ENCODE measurements around the gene PPL.
A peak's percentile ranks its signal among the peaks of the same experiment; 100 is the strongest.
"Not testable (repeated sequence)": the region's sequence is repeated elsewhere in the genome, so short reads cannot be mapped to it uniquely, and the experiment has no call there.

The PPL gene

DNA sequence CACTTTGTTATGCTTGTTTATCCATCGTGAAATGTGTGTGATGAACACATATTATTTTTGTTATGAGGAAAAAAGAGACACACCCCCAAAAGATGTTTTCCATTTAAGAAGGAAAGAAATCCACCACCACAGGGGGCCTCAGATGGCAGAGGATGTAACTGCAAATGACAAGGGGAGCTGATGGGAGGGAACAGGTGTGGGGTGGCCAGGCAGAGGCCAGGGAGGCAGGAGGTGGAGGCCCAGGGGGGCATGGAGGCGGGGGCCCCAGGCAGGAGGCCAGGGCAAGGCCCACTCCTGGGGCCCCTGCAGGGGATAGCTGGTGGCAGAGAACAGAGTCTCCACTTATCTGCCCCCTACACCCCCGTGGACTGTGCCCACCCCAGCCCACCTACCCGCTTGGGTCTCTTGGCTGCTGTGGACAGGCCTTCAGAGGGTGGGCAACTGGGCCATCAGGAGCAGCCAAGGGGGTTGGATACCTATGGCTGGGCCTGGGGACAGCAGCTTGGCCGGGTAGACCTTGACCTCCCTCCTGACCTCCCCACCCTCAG, 28.0 kb downstream of the PPL start:
- no peak for DNase-seq

DNA sequence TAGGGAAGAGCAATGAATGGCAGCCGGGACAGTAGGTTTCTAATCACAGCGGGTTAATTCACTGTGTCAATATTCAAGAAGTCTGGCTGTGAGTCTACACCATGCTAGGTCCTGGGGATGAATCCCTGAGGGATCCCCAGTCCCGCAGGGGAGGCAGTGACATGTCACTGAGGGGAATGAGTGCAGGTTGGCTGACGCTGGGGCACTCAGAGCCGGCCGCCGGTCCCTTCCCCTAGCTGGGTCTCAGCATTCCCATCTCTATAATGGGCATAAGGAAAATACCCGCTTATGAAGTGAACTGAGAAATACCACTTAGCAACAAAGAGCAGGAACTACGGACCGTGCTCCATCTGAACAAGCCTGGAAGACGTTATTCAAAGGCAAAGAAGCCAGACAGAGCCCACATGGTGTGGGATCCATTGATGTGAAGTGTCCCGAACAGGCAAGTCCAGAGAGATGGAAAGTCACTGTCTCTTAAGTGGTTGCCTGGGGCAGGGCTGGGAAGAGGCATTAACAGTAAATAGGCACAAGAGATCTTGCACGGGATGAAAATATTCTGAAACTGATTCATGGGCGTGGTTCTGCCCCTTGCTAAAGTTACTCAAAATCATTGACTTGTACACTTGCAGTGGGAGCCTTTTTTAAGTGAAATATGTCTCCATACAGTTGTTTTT, 31.9 kb downstream of the PPL start:
- no peak for DNase-seq

DNA sequence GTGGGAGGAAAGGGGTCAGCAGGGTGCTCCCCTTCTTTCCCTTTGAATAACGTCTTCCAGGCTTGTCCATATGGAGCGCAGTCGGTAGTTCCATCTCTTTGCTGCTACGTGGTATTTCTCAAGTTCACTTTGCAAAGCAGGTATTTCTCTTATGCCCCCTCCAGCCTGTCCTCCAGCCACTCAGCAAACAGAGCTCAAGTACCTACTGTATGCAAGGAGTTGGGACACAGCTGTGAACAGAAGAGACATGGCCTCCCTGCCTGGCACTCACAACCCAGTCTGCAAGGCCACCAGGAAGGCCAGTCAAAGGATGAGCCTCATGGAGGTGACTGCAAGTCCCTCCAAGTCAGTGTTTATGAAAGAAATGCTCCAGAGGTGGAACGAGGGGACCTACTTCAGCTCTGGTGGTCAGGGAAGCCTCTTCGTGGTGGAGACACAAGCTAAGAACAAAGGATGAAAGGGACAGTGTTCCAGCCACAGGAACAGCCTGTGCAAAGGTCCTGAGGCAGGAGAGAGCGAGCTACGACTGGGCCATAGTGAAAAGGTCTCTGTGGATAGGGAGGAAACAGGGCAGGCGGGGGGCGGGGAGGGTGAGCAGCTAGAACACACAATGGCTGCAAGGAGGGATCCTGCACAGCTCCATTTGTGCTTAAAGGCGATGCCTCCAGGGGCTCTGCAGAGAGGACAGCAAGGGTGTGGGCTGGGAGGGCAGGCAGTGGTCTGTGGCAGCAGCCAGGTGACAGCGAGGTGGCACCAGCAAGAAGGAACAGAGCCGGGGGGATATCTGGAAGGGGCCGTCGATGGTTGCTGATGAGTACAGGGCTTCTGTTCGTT, 32.6 kb downstream of the PPL start:
- DNase-seq: no peak

DNA sequence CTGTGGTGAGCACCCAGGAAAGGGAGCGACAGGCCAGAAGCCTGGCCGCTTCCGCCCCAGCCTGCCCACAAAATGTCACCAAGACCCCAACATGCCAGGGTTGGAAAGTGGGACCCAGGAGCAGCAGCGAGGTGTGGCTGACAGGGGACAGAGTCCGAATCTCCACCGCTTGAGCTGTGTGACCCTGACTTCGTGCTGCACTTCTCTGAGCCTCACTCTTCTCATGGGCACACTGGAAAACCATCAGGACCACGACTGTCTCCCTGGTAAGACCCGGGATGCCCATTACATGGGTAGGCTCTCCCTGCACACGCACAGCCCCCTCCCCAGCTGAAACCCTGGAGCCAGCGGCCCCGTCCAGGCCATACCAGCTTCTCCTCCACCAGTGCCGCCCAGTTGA, 34.9 kb downstream of the PPL start:
- no peak for DNase-seq

DNA sequence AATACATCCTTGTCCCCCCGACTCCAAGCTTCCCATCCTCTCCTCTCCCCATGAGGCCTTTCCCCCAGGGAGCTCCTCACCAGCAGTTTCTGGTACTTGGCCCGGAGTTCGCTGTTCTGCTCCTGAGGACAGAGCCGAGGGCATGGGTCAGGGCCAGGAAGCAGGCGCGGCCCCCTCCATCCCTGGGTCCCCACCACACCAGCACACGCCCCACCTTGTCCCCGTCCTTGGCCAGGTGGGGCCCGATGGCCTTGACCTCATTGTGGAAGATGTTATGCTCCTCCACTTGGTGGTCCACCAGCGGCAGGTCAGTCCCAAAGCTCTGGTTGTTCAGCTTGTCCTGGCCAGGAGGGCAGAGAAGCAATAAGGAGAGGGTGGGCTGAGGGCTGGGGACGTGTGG, 36.2 kb downstream of the PPL start:
- no peak for DNase-seq

DNA sequence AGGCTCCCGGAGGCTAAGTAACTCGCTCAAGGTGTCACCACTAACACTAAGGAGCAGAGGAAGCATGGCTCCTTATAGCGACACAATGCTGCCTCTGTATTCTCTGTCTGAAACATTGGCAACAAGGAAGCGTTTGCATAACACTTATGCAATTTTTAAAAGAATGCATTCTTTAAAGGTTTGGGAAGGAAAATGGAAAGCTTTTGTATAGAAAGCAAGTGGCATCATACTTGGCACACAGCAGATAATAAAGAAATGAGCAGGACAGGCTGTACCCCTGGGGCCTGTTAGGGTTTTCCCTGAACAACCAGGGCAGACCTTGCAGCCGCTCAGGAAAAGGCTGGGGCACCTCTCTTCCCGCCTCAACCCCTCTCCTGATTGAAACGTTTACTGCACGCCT, 36.9 kb downstream of the PPL start:
- DNase-seq: no peak

DNA sequence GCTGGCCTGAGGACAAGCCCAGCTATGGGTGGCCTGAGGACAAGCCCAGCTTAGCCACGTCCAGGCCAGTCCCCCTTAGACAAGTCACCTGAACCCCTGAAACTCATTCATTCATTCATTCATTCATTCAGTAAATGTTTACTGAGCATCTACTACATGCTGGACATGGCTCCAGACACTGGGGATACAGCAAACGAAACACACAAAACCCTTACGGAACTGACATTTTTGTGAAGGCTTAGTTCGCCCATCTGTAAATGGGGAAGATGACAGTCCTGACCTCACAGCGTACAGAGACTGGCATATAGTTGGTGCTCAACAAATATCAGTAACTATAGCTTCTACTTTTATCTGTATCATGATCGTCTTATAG, 37.5 kb downstream of the PPL start:
- no peak for DNase-seq

DNA sequence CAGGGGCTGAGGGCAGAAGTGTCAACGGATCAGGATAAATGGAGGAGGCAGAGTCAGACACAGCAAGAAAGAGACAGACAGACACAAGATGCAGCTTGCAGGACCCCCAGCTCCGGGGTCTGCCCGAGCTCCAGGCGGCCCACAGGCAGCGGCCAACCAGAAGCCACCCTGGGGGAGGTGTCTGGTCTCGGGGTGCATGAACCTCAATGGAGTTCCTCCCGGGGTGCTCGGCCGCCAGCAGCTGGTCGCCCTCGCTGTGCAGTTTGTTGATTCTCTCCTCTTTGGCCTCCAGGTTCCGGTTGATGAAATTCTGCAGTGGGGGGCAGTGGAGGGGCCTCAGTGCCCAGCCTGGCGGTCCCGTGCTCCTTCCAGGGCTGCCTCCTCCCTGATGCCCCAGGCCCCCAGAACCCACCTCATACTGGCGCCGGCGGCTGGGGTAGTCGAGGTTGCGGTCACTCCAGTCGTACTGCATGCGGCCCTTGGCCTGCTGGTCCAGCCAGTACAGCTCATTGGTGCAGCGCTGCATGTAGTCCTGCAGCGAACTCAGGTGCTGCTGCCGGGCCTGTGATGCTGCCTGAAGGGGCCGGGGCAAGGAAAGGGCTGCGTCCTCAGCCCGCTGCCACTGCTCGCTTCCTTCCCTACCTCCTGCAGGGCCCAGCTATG, 38.0 kb downstream of the PPL start:
- DNase-seq: no peak

DNA sequence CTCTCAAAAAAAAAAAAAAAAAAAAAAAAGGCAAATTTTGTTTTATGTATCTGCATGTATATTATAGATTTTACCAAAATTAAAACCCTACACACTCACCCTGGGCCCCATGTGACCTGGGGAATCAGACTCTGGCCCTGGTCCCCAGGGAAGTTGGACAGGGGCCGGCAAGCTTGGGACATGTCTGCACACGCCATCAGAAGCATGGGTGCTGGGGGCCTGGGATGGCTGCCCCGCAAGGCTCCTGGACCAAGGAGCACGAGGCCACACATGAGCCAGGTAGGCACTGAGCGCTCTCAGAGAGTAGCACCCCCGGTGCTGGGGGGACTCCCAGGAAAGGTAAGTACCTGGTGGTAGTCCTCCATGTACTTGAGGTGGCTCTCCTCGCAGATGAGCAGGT, 39.6 kb downstream of the PPL start:
- DNase-seq: no peak

DNA sequence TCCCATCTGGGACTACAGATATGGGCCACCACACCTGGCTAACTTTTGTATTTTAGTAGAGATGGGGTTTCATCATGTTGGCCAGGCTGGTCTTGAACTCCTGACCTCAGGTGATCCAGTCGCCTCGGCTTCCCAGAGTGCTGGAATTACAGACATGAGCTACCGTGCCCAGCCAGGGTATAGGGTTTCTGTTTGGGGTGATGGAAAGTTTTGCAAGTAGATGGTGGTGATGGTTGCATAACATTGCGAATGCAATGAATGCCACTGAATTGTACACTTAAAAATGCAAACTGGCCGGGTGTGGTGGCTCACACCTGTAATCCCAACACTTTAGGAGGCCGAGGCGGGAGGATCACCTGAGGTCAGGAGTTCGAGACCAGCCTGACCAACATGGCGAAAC, 40.2 kb downstream of the PPL start:
- DNase-seq: not testable (repeated sequence)

DNA sequence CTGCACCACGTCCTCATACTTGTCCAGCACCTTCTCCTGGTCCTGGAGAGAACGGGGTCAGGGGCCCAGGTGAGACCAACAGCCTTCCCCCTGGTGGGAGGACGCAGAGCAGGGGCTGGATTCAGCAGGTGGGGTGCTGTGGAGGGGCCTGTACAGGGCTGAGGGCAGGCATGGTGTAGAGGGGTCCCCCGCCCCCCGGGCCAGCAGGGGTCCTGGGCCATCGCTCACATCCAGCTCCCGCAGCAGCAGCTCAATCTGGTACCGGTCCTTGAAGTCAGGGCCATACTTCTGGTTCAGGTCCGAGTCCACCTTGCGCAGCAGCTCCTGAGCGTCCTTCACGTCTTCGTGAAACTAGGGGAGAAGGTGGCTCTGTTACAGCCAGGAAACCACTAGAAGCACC, 41.6 kb downstream of the PPL start:
- DNase-seq: no peak

DNA sequence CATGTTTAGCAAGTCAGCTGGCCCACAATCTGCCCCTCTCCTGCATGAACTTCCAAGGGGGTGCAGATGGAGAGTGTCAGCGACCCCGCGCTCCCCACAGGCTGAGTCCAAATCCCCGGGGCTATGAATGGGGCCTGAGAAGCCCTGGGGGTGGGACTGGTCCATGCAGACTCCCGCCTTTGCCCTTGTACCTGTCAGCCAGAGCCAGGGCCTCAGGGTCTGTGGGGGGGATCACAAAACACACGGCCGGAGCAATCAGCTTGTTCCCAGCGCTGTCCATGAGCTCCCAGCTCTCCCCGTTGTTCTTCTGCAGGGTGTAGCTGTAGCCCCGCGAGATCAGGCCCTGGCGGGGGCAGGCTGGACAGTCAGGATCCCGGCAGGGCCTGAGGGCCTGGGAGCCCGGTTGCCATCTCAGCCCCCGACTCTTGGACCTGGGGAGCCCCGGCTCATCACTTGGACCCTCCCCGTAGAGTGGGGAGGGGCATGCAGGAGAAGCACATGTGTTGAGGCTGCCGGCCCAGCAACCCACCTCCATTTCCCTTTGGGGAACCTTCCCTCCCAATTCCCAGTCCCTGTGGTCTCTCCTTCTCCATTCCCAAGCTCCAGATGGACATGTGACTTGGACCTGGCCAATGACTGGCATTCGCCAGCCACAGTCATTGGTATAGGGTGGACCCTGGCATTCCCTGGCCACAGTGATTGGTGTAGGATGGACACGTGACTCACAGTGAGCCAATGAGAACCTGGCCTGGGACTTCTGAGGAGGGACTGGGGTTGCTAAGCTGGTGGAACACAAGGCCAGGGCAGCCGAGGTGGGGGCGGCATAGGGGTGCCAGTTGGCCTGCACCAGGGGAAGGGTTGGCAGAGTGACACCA, 42.4 kb downstream of the PPL start:
- DNase-seq: peak; percentile 20

DNA sequence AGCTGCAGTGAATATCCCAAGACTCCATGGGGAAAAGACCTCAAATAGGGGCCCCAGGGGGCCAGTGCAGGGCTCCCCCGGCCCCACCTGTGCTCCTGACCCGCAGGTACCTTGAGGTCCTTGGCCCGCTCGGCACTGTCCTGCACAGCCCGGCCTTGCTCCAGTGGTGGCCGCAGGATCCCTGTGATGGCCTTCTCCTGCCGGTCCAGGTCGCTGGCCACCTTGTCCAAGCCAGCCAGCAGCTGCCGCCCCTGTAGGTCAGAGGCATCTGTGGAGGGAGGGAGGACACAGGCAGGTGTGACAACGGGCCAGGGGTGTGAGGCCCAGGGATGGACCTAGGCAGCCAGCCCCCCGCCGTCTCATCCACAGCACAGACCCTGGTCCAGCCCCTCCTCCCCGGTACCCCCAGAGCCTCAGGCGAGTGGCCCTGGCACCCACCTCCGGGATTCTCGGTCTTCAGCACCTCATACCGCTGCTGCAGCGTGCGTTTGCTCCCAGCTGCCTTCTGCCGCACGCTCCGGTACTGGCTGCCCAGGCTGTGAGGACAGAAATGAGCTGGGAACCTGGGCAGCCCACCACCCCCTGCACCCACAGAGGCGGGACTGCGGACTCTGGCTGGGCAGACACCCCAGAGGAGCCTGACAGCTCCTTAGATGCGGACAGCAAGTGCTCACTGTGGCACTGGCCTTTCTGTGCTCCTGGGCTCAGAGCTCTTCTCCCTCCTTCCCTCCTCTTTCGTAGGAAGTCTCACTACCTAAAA, 43.7 kb downstream of the PPL start:
- no peak for DNase-seq

DNA sequence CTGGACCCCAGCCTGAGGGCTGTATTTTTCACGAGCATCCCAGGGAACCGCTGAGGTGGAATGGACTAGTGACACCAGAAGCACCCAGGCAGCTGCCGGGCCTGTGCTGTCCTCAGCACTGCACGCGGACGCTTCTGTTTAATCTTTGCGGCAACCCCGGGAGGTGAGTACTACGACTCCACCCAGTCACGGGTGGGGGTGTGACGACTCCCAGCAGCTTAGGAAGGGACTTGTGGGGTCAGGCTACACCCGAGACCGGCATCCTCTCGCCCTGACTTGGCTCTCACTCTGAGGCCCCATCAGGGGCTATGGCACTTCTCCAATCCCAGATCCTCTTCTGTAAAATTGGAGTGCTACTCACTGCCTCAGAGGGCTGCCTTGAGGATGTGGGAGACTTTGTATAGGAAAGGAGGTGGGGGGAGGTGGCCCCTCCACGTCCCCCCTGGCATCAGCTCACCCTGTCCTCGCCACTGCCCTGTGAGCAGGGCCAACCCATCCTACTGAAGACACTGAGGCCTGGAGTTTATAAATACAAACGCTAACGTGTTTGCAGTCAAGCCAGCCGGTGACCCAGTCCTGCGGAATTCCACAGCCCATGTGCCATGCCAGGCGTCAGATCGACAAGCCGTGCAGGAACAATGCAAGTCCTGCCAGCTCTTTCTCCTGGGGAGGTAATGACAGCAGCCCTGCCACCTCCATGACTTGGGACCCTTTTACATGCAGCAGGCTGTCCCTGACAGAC, 44.4 kb downstream of the PPL start:
- DNase-seq: peak; percentile 34

DNA sequence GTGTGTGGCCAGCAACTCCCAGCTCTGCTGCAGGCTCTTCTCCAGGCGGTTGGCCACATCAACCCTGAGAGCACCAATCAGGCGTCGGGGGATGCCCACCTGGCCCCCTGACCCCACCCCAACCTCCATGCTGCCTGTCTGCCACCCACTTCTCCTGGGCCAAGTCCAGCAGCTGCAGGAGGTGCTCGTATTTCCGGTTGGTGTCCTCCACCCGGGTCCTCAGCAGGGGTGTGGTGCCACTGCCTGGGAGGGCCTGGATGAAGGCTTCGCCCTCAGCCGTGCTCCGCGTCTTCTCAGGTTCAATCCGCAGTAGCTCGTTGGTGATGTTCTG, 45.1 kb downstream of the PPL start:
- DNase-seq: no peak

DNA sequence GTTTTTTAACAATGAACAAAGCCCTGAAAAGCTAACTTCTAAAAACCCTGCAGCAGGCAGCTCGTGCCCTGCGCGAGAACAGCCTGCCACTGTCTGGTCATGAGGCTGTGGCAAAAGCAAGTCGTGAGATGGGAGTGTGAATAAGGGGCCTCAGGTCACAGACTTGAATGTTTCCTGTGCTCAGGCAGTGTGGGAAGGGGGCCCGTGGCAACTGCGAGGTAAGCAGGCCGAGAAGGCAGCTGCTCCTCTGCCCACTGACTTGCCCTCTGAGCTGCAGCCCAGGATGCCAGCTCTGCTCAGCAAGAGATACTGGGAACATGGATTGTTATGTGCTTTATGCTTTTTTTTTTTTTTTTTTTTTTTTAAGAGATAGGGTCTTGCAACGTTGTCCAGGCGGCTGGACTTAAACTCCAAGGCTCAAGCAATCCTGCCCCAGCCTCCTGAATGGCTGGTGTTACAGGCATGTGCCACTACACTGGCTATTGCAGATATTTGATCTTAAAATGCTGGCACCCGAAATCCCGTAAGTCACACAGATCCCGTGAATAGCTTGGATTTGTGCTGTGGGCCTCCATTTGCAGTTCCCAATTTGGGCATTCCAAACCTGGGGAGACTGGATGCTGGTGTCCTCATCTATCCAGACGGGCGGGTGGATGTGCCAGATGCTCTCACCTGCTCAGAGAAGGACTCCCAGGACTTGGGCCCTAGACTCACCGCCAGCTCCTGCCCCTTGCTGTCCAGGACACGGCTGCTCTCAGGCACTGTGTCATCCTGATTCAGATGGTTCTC, 45.7 kb downstream of the PPL start:
- DNase-seq: no peak

DNA sequence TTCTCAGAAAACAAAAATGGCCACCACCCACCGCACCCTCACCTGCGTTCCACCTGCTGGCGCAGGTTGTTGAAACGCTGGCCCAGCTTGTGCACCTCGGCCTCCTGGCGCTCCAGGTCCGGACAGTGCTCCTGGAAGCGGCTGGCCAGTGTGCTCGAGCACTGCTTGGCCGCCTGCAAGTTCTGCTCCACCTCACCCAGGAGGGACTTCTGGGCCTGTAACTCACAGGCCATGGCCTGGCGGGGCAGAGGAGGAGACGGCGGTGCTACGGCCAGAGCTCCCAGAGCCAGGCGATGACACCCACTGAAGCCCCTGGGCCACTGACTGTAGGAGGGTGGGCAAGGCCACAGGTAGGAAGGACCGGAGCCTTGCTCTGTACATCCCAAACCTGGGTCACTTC, 46.3 kb downstream of the PPL start:
- DNase-seq: no peak

DNA sequence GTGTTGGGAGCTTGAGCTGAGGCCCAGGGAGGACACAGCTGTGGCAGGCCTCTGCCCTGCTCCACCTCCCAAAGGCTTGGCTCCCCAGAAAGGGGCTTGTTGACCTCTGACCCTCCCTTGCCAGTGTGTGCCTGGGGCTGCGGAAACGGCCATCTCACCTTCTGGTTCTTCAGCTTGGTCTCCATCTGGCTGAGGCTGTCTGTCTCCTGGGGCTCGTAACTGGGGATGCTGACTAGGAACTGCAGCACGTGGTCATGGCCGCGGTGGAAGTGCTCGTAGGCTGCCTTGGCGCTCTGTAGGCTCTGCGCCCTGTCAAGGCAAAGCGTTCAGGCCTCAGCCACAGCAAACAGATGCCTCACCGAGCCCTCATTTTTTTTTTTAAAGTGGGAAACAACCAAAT, 46.9 kb downstream of the PPL start:
- no peak for DNase-seq

DNA sequence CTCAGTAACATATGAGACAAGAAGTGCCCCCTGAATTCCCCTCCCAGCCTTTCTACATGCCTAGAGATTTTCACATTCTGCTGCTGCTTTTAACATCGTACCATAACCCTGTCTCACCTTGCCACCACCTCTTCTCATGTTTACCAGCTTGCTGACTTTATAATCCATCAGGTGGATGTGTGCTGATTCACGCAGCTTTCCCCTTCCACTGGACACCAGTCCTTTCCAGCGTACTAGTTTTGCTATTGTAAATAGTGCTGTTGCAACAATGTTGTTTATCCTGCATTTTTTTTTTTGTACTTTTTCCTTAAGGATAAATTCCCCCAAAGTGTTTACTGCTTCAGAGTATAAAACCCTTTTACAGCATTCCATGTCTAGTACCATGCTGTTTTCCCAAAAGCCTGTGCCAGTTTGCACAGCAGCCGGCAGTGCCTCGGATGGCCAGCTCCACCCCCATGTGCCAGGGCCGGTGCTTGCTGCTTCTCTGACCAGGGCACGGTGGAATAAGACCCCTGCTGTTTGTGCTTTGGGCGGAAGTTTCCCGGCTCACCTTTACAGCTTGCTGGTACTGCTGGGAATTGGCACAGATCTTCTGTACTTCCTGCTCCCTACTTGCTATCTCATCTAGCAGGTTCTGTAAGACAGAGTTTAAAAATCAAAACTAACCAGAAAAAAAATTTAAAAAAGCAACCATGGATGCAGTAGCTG, 48.4 kb downstream of the PPL start:
- DNase-seq: no peak

DNA sequence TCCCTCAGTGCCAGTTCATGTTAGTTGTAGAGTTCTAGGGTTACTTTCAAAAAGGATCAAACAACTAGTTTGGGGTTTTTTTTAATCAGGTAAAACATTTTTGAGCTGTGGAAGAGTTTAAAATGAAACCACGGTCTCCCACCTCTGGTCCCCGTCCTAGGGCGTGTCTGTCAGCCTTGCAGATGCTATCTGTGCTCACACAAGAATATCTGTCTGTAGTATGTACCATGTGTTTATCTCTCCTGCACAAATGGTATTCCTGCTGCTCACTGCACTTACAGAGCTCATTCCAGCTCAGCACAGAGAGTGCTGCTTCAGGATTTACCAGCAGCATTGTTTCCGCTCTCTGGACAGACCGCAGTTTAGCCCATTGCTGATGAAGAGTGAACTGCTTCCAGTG, 50.8 kb downstream of the PPL start:
- DNase-seq: peak; percentile 74
